ENCODE data around the gene IQSEC1.

GRCh38 chr3:13018043-13018451 is 55.2 kb downstream of the IQSEC1 start:
- TF ChIP-seq CTCF (IDR thresholded peaks at IDR 0.05; ENCODE audit: low read depth, low read length) = no peak
- no peak for TF ChIP-seq POLR2A (IDR thresholded peaks at IDR 0.05; ENCODE audit: extremely low read depth, insufficient read length)
- no peak for TF ChIP-seq MAX (IDR thresholded peaks at IDR 0.05; ENCODE audit: low read depth, low read length)
- TF ChIP-seq MYC (IDR thresholded peaks at IDR 0.05; ENCODE audit: low read depth, low read length) = no peak
